Osteoblast (primary cell): Measurements from ENCODE around the gene HUWE1. TPM values are rescaled to one million over a fixed set of nuclear protein-coding genes. Genes with fewer than 3 reads are reported as not detected.
"Not testable (repeated sequence)": the region's sequence is repeated elsewhere in the genome, so short reads cannot be mapped to it uniquely, and the experiment has no call there.

Experiments
- DNase-seq: peaks from one replicate; pipeline ENCODE4 v3.0.0; 2011; ENCODE audit warnings: low spot score, mixed read lengths; ENCODE audit not compliant: insufficient read length; ENCODE audit errors: missing footprints
- H2AFZ ChIP-seq: 2 replicates; pipeline ENCODE4 v1.6.0; 2011; ENCODE audit warnings: mild to moderate bottlenecking, low read length
- H3K27ac ChIP-seq: 2 replicates; pipeline ENCODE4 v1.5.1; 2011; ENCODE audit warnings: mild to moderate bottlenecking, low read depth, low read length, moderate library complexity
- H3K27me3 ChIP-seq: 2 replicates; pipeline ENCODE4 v1.6.0; 2012; ENCODE audit warnings: mild to moderate bottlenecking, control low read depth, inconsistent platforms, low read length, moderate library complexity; ENCODE audit not compliant: insufficient read depth
- H3K36me3 ChIP-seq: 2 replicates; pipeline ENCODE4 v1.5.1; 2011; ENCODE audit warnings: mild to moderate bottlenecking, low read length, control low read depth, moderate library complexity; ENCODE audit not compliant: insufficient read depth
- H3K4me1 ChIP-seq: 2 replicates; pipeline ENCODE4 v1.5.1; 2011; ENCODE audit warnings: mild to moderate bottlenecking, low read length, control low read depth, moderate library complexity; ENCODE audit not compliant: insufficient read depth
- H3K4me2 ChIP-seq: 2 replicates; pipeline ENCODE4 v1.6.0; 2011; ENCODE audit warnings: mild to moderate bottlenecking, low read length; ENCODE audit not compliant: insufficient read depth
- H3K4me3 ChIP-seq: fragments of 200-600 bp; sonication (generic); 3 replicates; pipeline ENCODE4 v1.5.1; 2012; ENCODE audit warnings: mild to moderate bottlenecking, low read length, inconsistent platforms; ENCODE audit not compliant: insufficient read depth
- H3K79me2 ChIP-seq: 2 replicates; pipeline ENCODE4 v1.6.0; 2012; ENCODE audit warnings: mild to moderate bottlenecking, low read length, control low read depth, inconsistent platforms; ENCODE audit not compliant: insufficient read depth
- H3K9me3 ChIP-seq: 2 replicates; pipeline ENCODE4 v1.5.1; 2011; ENCODE audit warnings: low read depth, low read length, control low read depth
- H4K20me1 ChIP-seq: 2 replicates; pipeline ENCODE4 v1.6.0; 2012; ENCODE audit warnings: mild to moderate bottlenecking, low read length, control low read depth; ENCODE audit not compliant: insufficient read depth
- CTCF ChIP-seq: IDR thresholded peaks from 2 replicates; pipeline ENCODE4 v1.5.1; 2011; ENCODE audit warnings: mild to moderate bottlenecking, low read depth, low read length, moderate library complexity; ENCODE audit errors: extremely low read depth
- total RNA-seq: library from RNA; depleted of rRNA; stranded (reverse); fragments of >200 nt; gene quantifications from 2 replicates; pipeline ENCODE4 v1.2.3, GENCODE V29; 2012

HUWE1 gene
- total RNA-seq, 1 donor: 116 TPM

- no peaks in the 10 kb centered on the region for H4K20me1 ChIP-seq
- H3K4me3 ChIP-seq: no peak overlapping the region
- H3K79me2 ChIP-seq: no peaks in the 10 kb centered on the region
- H3K9me3 ChIP-seq: no peaks in the 10 kb centered on the region
- no peaks in the 10 kb centered on the region for H3K4me1 ChIP-seq
- no peak overlapping the region for H3K27ac ChIP-seq
- DNase-seq: no peak
- H3K27me3 ChIP-seq: no peaks in the 10 kb centered on the region
- no peak overlapping the region for H3K4me2 ChIP-seq
- H2AFZ ChIP-seq: no peak overlapping the region
- no peak for TF ChIP-seq CTCF
- H3K36me3 ChIP-seq: no peaks in the 10 kb centered on the region
Measured at GRCh38 chrX:53724872-53725271, 38.4 kb upstream of the HUWE1 start.

DNA sequence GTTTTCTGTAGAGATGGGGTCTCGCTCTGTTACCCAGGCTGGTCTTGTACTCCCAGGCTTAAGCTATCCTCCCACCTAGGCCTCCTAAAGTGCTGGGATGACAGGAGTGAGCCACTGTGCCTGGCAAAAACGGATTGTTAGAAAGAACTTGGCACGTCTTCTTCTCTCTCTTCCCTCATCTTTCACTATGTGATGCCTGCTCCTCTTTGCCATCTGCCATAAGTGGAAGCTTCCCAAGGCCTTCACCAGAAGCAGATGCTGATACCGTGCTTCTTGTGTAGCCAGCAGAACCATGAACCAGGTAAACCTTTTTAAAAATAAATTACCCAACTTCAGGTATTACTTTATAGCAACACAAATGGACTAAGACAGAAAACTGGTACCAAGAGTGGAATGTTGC is 36.9 kb upstream of the HUWE1 start:
- Histone ChIP-seq H3K4me3 (no peak overlapping the region), H2AFZ (no peak overlapping the region), H4K20me1 (no peaks in the 10 kb centered on the region), H3K36me3 (no peaks in the 10 kb centered on the region), H3K79me2 (no peaks in the 10 kb centered on the region), H3K9me3 (no peaks in the 10 kb centered on the region), H3K27ac (no peak overlapping the region), H3K27me3 (no peaks in the 10 kb centered on the region), H3K4me1 (no peaks in the 10 kb centered on the region), H3K4me2 (no peak overlapping the region)
- TF ChIP-seq CTCF: no peak
- no peak for DNase-seq

DNA sequence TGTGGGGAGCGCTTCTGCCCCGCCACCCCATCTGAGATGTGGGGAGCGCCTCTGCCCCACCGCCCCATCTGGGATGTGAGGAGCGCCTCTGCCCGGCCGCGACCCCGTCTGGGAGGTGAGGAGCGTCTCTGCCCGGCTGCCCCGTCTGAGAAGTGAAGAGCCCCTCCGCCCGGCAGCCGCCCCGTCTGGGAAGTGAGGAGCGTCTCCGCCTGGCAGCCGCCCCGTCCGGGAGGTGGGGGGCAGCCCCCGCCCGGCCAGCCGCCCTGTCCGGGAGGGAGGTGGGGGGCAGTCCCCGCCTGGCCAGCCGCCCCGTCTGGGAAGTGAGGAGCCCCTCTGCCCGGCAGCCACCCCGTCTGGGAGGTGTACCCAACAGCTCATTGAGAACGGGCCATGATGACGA is 35.1 kb upstream of the HUWE1 start:
- not testable (repeated sequence) for H4K20me1 ChIP-seq, H3K4me1 ChIP-seq, H3K36me3 ChIP-seq, H3K27ac ChIP-seq, H3K27me3 ChIP-seq, H3K79me2 ChIP-seq, H3K4me2 ChIP-seq, H3K4me3 ChIP-seq, H3K9me3 ChIP-seq, DNase-seq, H2AFZ ChIP-seq

DNA sequence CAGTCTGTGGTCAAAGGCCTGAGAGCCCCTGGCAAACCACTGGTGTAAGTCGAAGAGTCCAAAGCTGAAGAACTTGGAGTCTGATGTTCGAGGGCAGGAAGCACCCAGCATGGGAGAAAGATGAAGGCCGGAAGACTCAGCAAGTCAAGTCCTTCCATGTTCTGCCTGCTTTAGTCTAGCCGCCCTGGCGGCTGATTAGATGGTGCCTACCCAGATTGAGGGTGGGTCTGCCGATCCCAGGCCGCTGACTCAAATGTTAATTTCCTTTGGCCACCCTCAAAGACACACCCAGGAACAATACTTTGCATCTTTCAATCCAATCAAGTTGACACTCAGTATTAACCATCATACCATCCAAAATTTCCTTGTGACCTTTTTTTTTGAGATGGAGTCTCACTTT is 33.1 kb upstream of the HUWE1 start:
- H3K4me1 ChIP-seq, H3K27me3 ChIP-seq, H2AFZ ChIP-seq, DNase-seq, H4K20me1 ChIP-seq, H3K79me2 ChIP-seq, H3K27ac ChIP-seq, H3K4me3 ChIP-seq, H3K4me2 ChIP-seq, H3K36me3 ChIP-seq, H3K9me3 ChIP-seq: not testable (repeated sequence)

GRCh38 chrX:53718073-53718472 is 31.6 kb upstream of the HUWE1 start:
- Histone ChIP-seq H3K27ac (no peak overlapping the region), H4K20me1 (no peaks in the 10 kb centered on the region), H3K27me3 (peaks cover 3% of the 10 kb centered on the region), H3K9me3 (no peaks in the 10 kb centered on the region), H3K79me2 (no peaks in the 10 kb centered on the region), H3K4me3 (no peak overlapping the region), H3K4me1 (peaks cover 14% of the 10 kb centered on the region), H3K36me3 (no peaks in the 10 kb centered on the region), H2AFZ (no peak overlapping the region), H3K4me2 (no peak overlapping the region)
- no peak for TF ChIP-seq CTCF
- DNase-seq: no peak
